GM12872 (cell line): Measurements from ENCODE around the gene PRMT1.

Source experiments
- TF ChIP-seq, protein P1 (sequence below): IDR thresholded peaks from 3 replicates; pipeline ENCODE4 v1.5.1; 2011; ENCODE audit warnings: low read depth, mild to moderate bottlenecking, low read length, moderate library complexity; ENCODE audit not compliant: insufficient read depth

The PRMT1 gene

GRCh38 chr19:49677231-49677900 lies at the start of gene PRMT1:
PRMT1 (plus strand) TSS chr19:49677271; CDS start chr19:49677281, 10 bp downstream.
- TF ChIP-seq, protein P1, sequence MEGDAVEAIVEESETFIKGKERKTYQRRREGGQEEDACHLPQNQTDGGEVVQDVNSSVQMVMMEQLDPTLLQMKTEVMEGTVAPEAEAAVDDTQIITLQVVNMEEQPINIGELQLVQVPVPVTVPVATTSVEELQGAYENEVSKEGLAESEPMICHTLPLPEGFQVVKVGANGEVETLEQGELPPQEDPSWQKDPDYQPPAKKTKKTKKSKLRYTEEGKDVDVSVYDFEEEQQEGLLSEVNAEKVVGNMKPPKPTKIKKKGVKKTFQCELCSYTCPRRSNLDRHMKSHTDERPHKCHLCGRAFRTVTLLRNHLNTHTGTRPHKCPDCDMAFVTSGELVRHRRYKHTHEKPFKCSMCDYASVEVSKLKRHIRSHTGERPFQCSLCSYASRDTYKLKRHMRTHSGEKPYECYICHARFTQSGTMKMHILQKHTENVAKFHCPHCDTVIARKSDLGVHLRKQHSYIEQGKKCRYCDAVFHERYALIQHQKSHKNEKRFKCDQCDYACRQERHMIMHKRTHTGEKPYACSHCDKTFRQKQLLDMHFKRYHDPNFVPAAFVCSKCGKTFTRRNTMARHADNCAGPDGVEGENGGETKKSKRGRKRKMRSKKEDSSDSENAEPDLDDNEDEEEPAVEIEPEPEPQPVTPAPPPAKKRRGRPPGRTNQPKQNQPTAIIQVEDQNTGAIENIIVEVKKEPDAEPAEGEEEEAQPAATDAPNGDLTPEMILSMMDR, result no peak

- TF ChIP-seq, protein P1, result no peak
Observed at GRCh38 chr19:49629659-49630058, 47.4 kb upstream of the PRMT1 start.

DNA sequence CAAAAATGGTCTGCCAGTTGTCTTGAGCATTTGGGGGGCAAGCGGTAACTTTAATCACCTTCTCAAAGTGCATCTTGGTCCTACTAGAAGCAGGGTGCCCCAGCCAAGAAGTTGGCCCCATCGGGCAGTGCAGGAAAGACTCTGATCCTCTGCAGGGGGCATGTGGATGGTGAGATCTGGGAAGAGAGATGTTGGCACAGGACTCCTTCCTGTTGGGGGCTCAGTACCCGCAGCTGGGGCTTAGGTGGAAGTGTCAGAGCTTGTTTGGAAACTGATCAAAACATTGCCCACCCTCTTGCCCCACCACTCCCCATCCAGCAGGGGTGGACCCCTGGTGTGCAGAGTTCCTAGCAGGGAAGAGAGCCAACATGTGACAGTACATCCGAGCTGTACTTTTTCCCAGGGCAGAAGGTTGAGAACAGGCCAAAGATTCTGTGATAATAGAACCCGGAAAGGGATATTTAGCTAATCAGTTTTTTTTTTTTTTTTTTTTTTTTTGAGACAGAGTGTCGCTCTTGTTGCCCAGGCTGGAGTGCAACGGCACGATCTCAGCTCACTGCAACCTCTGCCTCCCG lies 46.0 kb upstream of the PRMT1 start:
- TF ChIP-seq, protein P1, result no peak

- TF ChIP-seq, protein P1, result no peak
Observed at GRCh38 chr19:49631610-49632192, 45.4 kb upstream of the PRMT1 start.

DNA sequence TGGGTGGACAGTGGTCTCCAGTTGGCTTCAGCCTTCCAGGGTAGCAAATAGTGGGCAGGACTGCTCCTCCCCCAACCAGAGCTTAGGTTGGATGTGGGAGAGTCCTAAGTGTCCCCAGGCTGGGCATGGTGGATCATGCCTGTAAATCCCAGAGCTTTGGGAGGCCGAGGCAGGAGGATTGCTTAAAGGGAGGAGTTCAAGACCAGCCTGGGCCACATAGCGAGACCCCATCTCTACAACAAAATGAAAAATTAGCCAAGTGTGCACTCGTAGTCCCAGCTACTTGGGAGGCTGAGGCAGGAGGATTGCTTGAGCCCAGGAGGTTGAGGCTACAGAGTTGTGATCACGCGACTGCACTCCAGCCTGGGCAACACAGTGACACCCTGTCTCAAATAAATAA lies 44.5 kb upstream of the PRMT1 start:
- TF ChIP-seq, protein P1, result no peak

DNA sequence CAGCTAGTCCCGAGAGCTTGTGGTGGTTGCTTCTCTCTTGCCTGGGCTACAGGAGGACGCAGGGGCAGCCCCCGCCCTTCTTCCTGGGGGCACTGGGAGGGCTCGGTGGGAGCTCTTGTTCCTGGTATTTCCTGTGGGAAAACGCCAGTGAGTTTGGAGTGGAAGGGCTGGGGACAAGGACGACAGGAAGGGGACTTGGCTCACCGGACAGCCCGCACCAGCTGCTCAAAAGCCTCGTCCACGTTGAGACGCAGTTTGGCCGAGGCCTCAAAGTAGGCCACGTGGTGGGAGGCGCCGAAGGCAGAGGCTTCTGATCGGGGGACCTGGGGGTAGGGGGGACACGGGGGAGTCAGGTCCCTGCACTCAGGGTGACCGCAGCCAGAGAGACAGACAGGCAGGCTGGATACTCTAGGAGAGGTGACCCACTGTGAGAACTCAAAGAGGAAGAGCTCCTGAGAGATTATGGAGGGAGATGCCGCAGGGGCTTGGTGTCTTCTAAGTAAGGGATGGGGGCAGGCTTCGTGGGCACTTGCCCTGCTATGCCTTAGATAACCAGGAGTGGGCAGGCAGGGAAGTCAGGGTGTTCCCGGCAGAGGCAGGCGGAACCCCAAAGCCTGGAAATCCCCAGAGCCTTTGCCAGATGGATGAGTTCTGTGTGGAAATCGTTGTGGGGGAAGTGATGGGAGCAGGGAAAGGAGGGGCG lies 41.4 kb upstream of the PRMT1 start:
- TF ChIP-seq, protein P1, result no peak

DNA sequence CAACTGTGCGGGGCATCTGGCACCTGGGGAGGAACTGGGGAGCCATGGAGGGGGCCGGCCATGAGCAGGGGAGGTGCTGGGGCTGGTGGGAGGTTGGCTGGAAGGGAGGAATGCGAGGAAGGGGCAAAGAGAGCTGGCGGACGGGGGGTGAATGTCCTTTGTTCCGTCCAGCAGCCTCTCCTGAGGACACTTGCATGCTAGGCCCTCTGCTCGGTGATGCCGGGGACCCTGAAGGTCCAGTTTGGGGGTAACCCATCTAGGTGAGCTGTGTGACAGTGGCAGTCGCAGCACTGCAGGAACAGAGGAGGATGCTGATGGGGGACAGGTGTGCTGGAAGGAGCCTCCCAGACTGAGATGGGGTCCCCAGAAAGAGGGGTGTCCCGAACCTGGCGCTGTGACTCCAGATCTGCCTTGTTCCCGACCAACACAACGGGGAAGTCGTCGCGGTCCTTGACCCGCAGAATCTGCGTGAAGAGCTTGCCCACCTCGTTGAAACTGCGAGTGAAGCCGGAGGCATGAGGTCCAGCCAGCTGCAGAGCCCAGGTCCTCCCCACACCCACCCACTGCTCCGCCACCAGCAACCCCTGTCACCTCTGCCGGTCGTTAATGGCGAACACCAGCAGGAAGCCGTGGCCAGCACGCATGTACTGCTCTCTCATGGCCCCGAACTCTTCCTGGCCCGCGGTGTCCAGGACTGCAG lies 40.7 kb upstream of the PRMT1 start:
- TF ChIP-seq, protein P1, result no peak
